ENCODE measurements around the gene LPCAT2. TPM values are rescaled to one million over a fixed set of nuclear protein-coding genes. Genes with fewer than 3 reads are reported as not detected.

The LPCAT2 gene
- total and polyA plus RNA-seq, 2 donors (not counting 3 experiments of a cell fraction or from before 2014, with no cell fraction given) = 64.5 to 72.9 TPM

DNA sequence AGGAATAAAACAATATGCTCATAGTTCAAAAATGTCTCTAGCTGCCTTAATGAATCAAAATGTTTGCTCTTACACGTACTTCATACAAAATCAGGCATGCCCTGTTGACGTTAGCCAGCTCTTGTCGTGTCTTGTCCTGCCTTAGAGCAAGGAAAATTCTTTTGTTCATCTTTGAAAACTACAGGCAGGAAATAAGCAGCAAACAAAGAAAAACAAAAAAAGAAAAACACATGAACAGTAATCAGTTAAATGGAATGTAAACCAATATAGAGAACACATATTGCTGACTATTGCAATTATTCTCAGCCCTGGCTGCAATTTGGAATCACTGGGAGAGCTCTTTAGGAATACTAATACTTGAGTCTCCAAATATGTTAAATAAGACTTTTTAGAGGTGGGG, 59.3 kb downstream of the LPCAT2 start:
- no peaks in the 10 kb centered on the region for H4K20me1 ChIP-seq (replicated peaks; ENCODE audit: control insufficient read depth, extremely low read depth, insufficient read depth, low read length)
- FAIRE-seq = no peak
- H3K9me1 ChIP-seq (replicated peaks; ENCODE audit: control insufficient read depth, extremely low read depth, insufficient read depth, low read length) = no peaks in the 10 kb centered on the region
- dilution Hi-C loops (cut with MboI; ENCODE audit: extremely low pct_ligation_motif_present, low sequenced_read_pairs) (no loop called here), intact Hi-C loops (cut with micrococcal nuclease) (no loop called here)
- H3K27me3 ChIP-seq (ENCODE audit: control insufficient read depth in 2 of 2, insufficient read depth in 2 of 2, low read length in 2 of 2) = no peaks in the 10 kb centered on the region
- H3K9me3 ChIP-seq (replicated peaks; ENCODE audit: control insufficient read depth, insufficient read depth, low read length) = no peaks in the 10 kb centered on the region
- no peak overlapping the region for H3K4me3 ChIP-seq (replicated peaks in 1 of 3; ENCODE audit: insufficient read depth in 1 of 3, low read depth in 1 of 3, low read length in 3 of 3)
- no peak overlapping the region for H2AFZ ChIP-seq (ENCODE audit: low read depth, low read length)
- TF ChIP-seq MAX (IDR thresholded peaks at IDR 0.05; ENCODE audit: insufficient read depth, insufficient read length) (no peak), GATA2 (IDR thresholded peaks at IDR 0.05; ENCODE audit: insufficient read depth, insufficient read length, low read depth, low read length) (no peak), CTCF (IDR thresholded peaks at IDR 0.05; ENCODE audit: extremely low read depth in 1 of 2, insufficient read depth in 1 of 2, low read depth in 1 of 2, low read length in 2 of 2) (no peak), POLR2A (IDR thresholded peaks at IDR 0.05; ENCODE audit: low read depth, low read length) (no peak)
- BruUV-seq (replicated peaks) = no TSS peak
- no peaks in the 10 kb centered on the region for H3K79me2 ChIP-seq (ENCODE audit: control insufficient read depth, insufficient read depth, low read length)
- peak overlapping the region; percentile 43 for H3K4me2 ChIP-seq (ENCODE audit: insufficient read depth, low read length)
- peaks cover 7 to 11% of the 10 kb centered on the region in 2 experiments for H3K36me3 ChIP-seq (ENCODE audit: control insufficient read depth in 2 of 2, extremely low read depth in 1 of 2, insufficient read depth in 2 of 2, low read length in 2 of 2)
- no peak overlapping the region for H3K9ac ChIP-seq (replicated peaks; ENCODE audit: extremely low read depth, insufficient read depth, low read length)
- ChIA-PET CTCF (interaction anchor here (0.6 to 1.4 kb wide), 3 partner anchors 10 to 56 kb away, joined by 3 to 9 read pairs (median 3); no protein-coding TSS in a partner anchor), POLR2A (no interaction called here)
- no peak for DNase-seq (ENCODE audit: low read depth, low spot score)
- peak overlapping the region; percentile 30 for H3K27ac ChIP-seq (ENCODE audit: insufficient read depth, low read depth, low read length)
- peaks cover 58% of the 10 kb centered on the region for H3K4me1 ChIP-seq (ENCODE audit: control insufficient read depth, extremely low read depth, insufficient read depth, low read length)

- CTCF ChIA-PET = interaction anchor here (1.0 to 1.3 kb wide), 2 partner anchors 10 to 57 kb away, joined by 3 to 4 read pairs; no protein-coding TSS in a partner anchor
These were observed 60.2 kb downstream of the LPCAT2 start for GRCh38 chr16:55569025-55569424.

More at GRCh38 chr16:55569025-55569424, 60.2 kb downstream of the LPCAT2 start:
- no peaks in the 10 kb centered on the region for H3K27me3 ChIP-seq (ENCODE audit: control insufficient read depth in 2 of 2, insufficient read depth in 2 of 2, low read length in 2 of 2)
- no peak for TF ChIP-seq GATA2 (IDR thresholded peaks at IDR 0.05; ENCODE audit: insufficient read depth, insufficient read length, low read depth, low read length)
- TF ChIP-seq EZH2 (IDR thresholded peaks at IDR 0.05; ENCODE audit: borderline replicate concordance, low read depth, low read length, severe bottlenecking) = no peak
- TF ChIP-seq MAX (IDR thresholded peaks at IDR 0.05; ENCODE audit: insufficient read depth, insufficient read length) = no peak
- no peak for TF ChIP-seq JUN (IDR thresholded peaks at IDR 0.05; ENCODE audit: borderline replicate concordance, insufficient read depth, insufficient read length, low read depth)
- TF ChIP-seq CTCF (IDR thresholded peaks at IDR 0.05; ENCODE audit: extremely low read depth in 1 of 2, insufficient read depth in 1 of 2, low read depth in 1 of 2, low read length in 2 of 2) = no peak
- no peak for TF ChIP-seq FOS (IDR thresholded peaks at IDR 0.05; ENCODE audit: borderline replicate concordance, insufficient read depth, low read length)
- TF ChIP-seq MYC (IDR thresholded peaks at IDR 0.05; ENCODE audit: low read depth, low read length) = no peak
- TF ChIP-seq POLR2A (IDR thresholded peaks at IDR 0.05; ENCODE audit: low read depth, low read length) = no peak
- TF ChIP-seq POLR2AphosphoS5 (IDR thresholded peaks at IDR 0.05; ENCODE audit: insufficient read depth, low read depth, low read length) = no peak
- POLR2A ChIA-PET = no interaction called here
- H3K27ac ChIP-seq (ENCODE audit: insufficient read depth, low read depth, low read length) = peak overlapping the region; percentile 15
- peak overlapping the region; percentile 43 for H3K4me2 ChIP-seq (ENCODE audit: insufficient read depth, low read length)
- no peaks in the 10 kb centered on the region for H3K9me1 ChIP-seq (replicated peaks; ENCODE audit: control insufficient read depth, extremely low read depth, insufficient read depth, low read length)
- FAIRE-seq = no peak
- H4K20me1 ChIP-seq (replicated peaks; ENCODE audit: control insufficient read depth, extremely low read depth, insufficient read depth, low read length) = no peaks in the 10 kb centered on the region
- no peak overlapping the region for H3K9ac ChIP-seq (replicated peaks; ENCODE audit: extremely low read depth, insufficient read depth, low read length)
- H3K36me3 ChIP-seq (ENCODE audit: control insufficient read depth in 2 of 2, extremely low read depth in 1 of 2, insufficient read depth in 2 of 2, low read length in 2 of 2) = peaks cover 7 to 11% of the 10 kb centered on the region in 2 experiments
- peaks cover 50% of the 10 kb centered on the region for H3K4me1 ChIP-seq (ENCODE audit: control insufficient read depth, extremely low read depth, insufficient read depth, low read length)
- no peak overlapping the region for H2AFZ ChIP-seq (ENCODE audit: low read depth, low read length)
- H3K79me2 ChIP-seq (ENCODE audit: control insufficient read depth, insufficient read depth, low read length) = no peaks in the 10 kb centered on the region
- dilution Hi-C loops (cut with MboI; ENCODE audit: extremely low pct_ligation_motif_present, low sequenced_read_pairs) = no loop called here
- BruUV-seq (replicated peaks) = no TSS peak
- intact Hi-C loops (cut with micrococcal nuclease) = no loop called here
- no peak overlapping the region for H3K4me3 ChIP-seq (replicated peaks in 1 of 3; ENCODE audit: insufficient read depth in 1 of 3, low read depth in 1 of 3, low read length in 3 of 3)
- no peaks in the 10 kb centered on the region for H3K9me3 ChIP-seq (replicated peaks; ENCODE audit: control insufficient read depth, insufficient read depth, low read length)
- peak; percentile 32 for DNase-seq (ENCODE audit: low read depth, low spot score)
